A549 (cell line): ENCODE data around the gene STIM1. TPM values are rescaled to one million over a fixed set of nuclear protein-coding genes. Genes with fewer than 3 reads are reported as not detected.
A peak's percentile ranks its signal among the peaks of the same experiment; 100 is the strongest.

Experiments
- ATAC-seq, 2 experiments: fragments of 200-7000 bp in 1 of 2; fragments of >200 bp in 1 of 2; cut with Nextera tagmentation in 1 of 2; cut with Tn5 transposase in 1 of 2; 3 replicates each; pipeline versions ENCODE4 v1.8.0 to v1.9.1; 2018 to 2020; ENCODE audit warnings: mild to moderate bottlenecking in 1 of 2, moderate library complexity in 1 of 2
- CTCF ChIA-PET: fragments of 300-600 bp; sonication (Branson Sonifier 250); formaldehyde crosslinking; extraction: SDS; loops from one replicate; lab custom pipeline; 2021; ENCODE audit warnings: antibody characterized with exemption, inconsistent platforms; lab: Yijun Ruan, JAX
- POLR2A ChIA-PET: fragments of 350-600 bp; formaldehyde crosslinking; extraction: SDS; loops from one replicate; lab custom pipeline; 2021; ENCODE audit warnings: antibody characterized with exemption, inconsistent platforms; lab: Yijun Ruan, JAX
- DNase-seq, 2 experiments: peaks; one replicate each; pipeline versions ENCODE4 v3.0.0 to v3.0.0-alpha.2; 2011 to 2016; ENCODE audit warnings: low read depth in 1 of 2, low spot score in 1 of 2
- FAIRE-seq: peaks from 2 replicates; lab custom pipeline; 2011; peaks lifted over from hg19 to GRCh38; lab: Jason Lieb, UNC
- H3K27ac ChIP-seq, 2 experiments: fragments of >200 bp; sonication (Bioruptor Twin); formaldehyde crosslinking; 3 replicates each; pipeline ENCODE4 v1.5.1; 2016 to 2017
- H3K4me1 ChIP-seq: fragments of >200 bp; sonication (Bioruptor Twin); formaldehyde crosslinking; 3 replicates; pipeline ENCODE4 v1.6.1; 2016
- H3K4me2 ChIP-seq: fragments of >200 bp; sonication (Bioruptor Twin); formaldehyde crosslinking; 3 replicates; pipeline ENCODE4 v1.6.1; 2016
- H3K4me3 ChIP-seq: fragments of >200 bp; sonication (Bioruptor Twin); formaldehyde crosslinking; 3 replicates; pipeline ENCODE4 v1.5.1; 2016
- H3K9me3 ChIP-seq: fragments of >200 bp; sonication (Bioruptor Twin); formaldehyde crosslinking; 3 replicates; pipeline ENCODE4 v1.6.1; 2016
- BCL3 ChIP-seq: fragments of >200 bp; sonication (Bioruptor Twin); formaldehyde crosslinking; IDR thresholded peaks from 3 replicates; pipeline ENCODE4 v1.6.1; 2016
- BHLHE40 ChIP-seq: IDR thresholded peaks from 2 replicates; pipeline ENCODE4 v1.6.1; 2012; ENCODE audit warnings: low read depth, low read length, inconsistent platforms
- CBX2 ChIP-seq: fragments of 200-600 bp; sonication (generic); IDR thresholded peaks from 2 replicates; pipeline ENCODE4 v1.6.1; 2016; ENCODE audit warnings: low read depth, mild to moderate bottlenecking, borderline replicate concordance
- CEBPB ChIP-seq, 2 experiments: fragments of >200 bp in 1 of 2; sonication (Bioruptor Twin) in 1 of 2; formaldehyde crosslinking in 1 of 2; IDR thresholded peaks; 2 replicates each; pipeline ENCODE4 v1.6.1; 2012 to 2016
- CHD2 ChIP-seq: fragments of 150-350 bp; IDR thresholded peaks from 2 replicates; pipeline ENCODE4 v1.6.1; 2014; ENCODE audit warnings: low read length; ENCODE audit not compliant: partially characterized antibody
- CTCF ChIP-seq: fragments of >200 bp; sonication (Bioruptor Twin); formaldehyde crosslinking; IDR thresholded peaks from 3 replicates; pipeline ENCODE4 v1.5.1; 2016
- EHMT2 ChIP-seq: fragments of 200-600 bp; sonication (generic); IDR thresholded peaks from 2 replicates; pipeline ENCODE4 v1.6.1; 2016; ENCODE audit warnings: antibody characterized with exemption, low read depth, mild to moderate bottlenecking, moderate library complexity
- ESRRA ChIP-seq: fragments of 150-350 bp; IDR thresholded peaks from 2 replicates; pipeline ENCODE4 v1.6.1; 2014; ENCODE audit warnings: mild to moderate bottlenecking, low read length, borderline replicate concordance
- FOSB ChIP-seq: fragments of 250-450 bp; sonication (Bioruptor Pico); IDR thresholded peaks from 2 replicates; pipeline ENCODE4 v1.5.0; 2020; ENCODE audit warnings: mild to moderate bottlenecking, moderate library complexity
- HDAC2 ChIP-seq: fragments of 200-600 bp; sonication (generic); IDR thresholded peaks from 2 replicates; pipeline ENCODE4 v1.6.1; 2016
- HES2 ChIP-seq: fragments of >200 bp; sonication (Bioruptor Twin); formaldehyde crosslinking; IDR thresholded peaks from 2 replicates; pipeline ENCODE4 v1.6.1; 2016
- HEYL ChIP-seq: fragments of 250-450 bp; sonication (Bioruptor Pico); IDR thresholded peaks from 2 replicates; pipeline ENCODE4 v1.8.0; 2021; ENCODE audit warnings: mild to moderate bottlenecking, moderate library complexity
- KDM1A ChIP-seq: fragments of 200-600 bp; sonication (generic); IDR thresholded peaks from 2 replicates; pipeline ENCODE4 v1.6.1; 2016; ENCODE audit warnings: low read depth, mild to moderate bottlenecking
- MAX ChIP-seq: IDR thresholded peaks from 2 replicates; pipeline ENCODE4 v1.6.1; 2012
- MAZ ChIP-seq: fragments of 150-350 bp; IDR thresholded peaks from 2 replicates; pipeline ENCODE4 v1.6.1; 2014; ENCODE audit warnings: antibody characterized with exemption, low read depth, low read length, borderline replicate concordance
- MYC ChIP-seq: IDR thresholded peaks from 2 replicates; pipeline ENCODE4 v1.6.1; 2012; ENCODE audit warnings: mild to moderate bottlenecking, inconsistent platforms, low read length, improper control_type of control experiment, borderline replicate concordance
- NFE2L2 ChIP-seq: fragments of 150-350 bp; conservative IDR thresholded peaks from 2 replicates; pipeline ENCODE4 v1.6.1; 2014; ENCODE audit warnings: low read length
- NPAS2 ChIP-seq: fragments of 250-450 bp; sonication (Bioruptor Pico); IDR thresholded peaks from 2 replicates; pipeline ENCODE4 v1.8.0; 2022; ENCODE audit warnings: mild to moderate bottlenecking, moderate library complexity, borderline replicate concordance
- PBX3 ChIP-seq: IDR thresholded peaks from 2 replicates; pipeline ENCODE4 v1.6.1; 2012
- POLR2AphosphoS2 ChIP-seq: conservative IDR thresholded peaks from 2 replicates; pipeline ENCODE4 v1.6.1; 2012; ENCODE audit warnings: low read length, improper control_type of control experiment, inconsistent platforms
- RAD21 ChIP-seq, 2 experiments: fragments of >200 bp in 1 of 2; sonication (Bioruptor Twin) in 1 of 2; formaldehyde crosslinking in 1 of 2; IDR thresholded peaks in 1 of 2; conservative IDR thresholded peaks in 1 of 2; 2 replicates in 1 of 2; 3 replicates in 1 of 2; pipeline ENCODE4 v1.6.1; 2012 to 2018; ENCODE audit warnings: inconsistent platforms in 1 of 2
- RNF2 ChIP-seq: fragments of 200-600 bp; sonication (generic); IDR thresholded peaks from 2 replicates; pipeline ENCODE4 v1.6.1; 2016; ENCODE audit warnings: low read depth, mild to moderate bottlenecking, antibody characterized with exemption, moderate library complexity, borderline replicate concordance
- SMC3 ChIP-seq: fragments of >200 bp; sonication (Bioruptor Twin); formaldehyde crosslinking; IDR thresholded peaks from 3 replicates; pipeline ENCODE4 v1.6.1; 2018; ENCODE audit warnings: inconsistent platforms
- SREBF2 ChIP-seq: fragments of 450-650 bp; IDR thresholded peaks from 2 replicates; pipeline ENCODE4 v1.6.1; 2014; ENCODE audit warnings: mild to moderate bottlenecking, moderate library complexity
- TP53 ChIP-seq: fragments of 250-450 bp; sonication (Bioruptor Pico); IDR thresholded peaks from 2 replicates; pipeline ENCODE4 v1.5.0; 2021; ENCODE audit warnings: mild to moderate bottlenecking, moderate library complexity
- WGBS: methylation state at CpG from one replicate; pipeline ENCODE4 v1.1.6; 2017; ENCODE audit errors: missing lambda C conversion rate; 5-methylcytosine and 5-hydroxymethylcytosine counted together
- polyA plus RNA-seq, 4 experiments: library from polyadenylated mRNA; depleted of rRNA in 3 of 4; stranded (reverse); fragments of >200 nt; fragmentation: RNase III in 1 of 4; extraction: RNeasy Plus Mini Kit Qiagen cat#74134 plus additional on column Dnase treatment in 1 of 4; gene quantifications; 2 replicates in 3 of 4; 3 replicates in 1 of 4; pipeline ENCODE4 v1.2.3, GENCODE V29; 2011 to 2017

STIM1 gene
- polyA plus RNA-seq, 2 of the 4 experiments (the other 2 are of a cell fraction) = 35.2 to 38.7 TPM

- no peak for TF ChIP-seq SMC3
Measured at GRCh38 chr11:4071914-4072313, 216.4 kb downstream of the STIM1 start (continued).

GRCh38 chr11:4072668-4073285 is 217.3 kb downstream of the STIM1 start:
- ATAC-seq (peak; percentile 90 to 97), FAIRE-seq (peak; percentile 92), DNase-seq (peak; percentile 67 to 80)
- H3K4me1 ChIP-seq = no peaks in the 10 kb centered on the region
- no peak overlapping the region for H3K4me3 ChIP-seq
- WGBS = 13% methylated on average over 4 of the region's 4 CpGs
- POLR2A ChIA-PET = interaction anchor here (0.6 to 3.6 kb wide), 5 partner anchors 168 to 275 kb away, joined by 3 to 24 read pairs (median 3); partner anchors contain the start of genes NUP98, RHOG and STIM1
- H3K27ac ChIP-seq = no peak overlapping the region
- no peak overlapping the region for H3K4me2 ChIP-seq
- no peaks in the 10 kb centered on the region for H3K9me3 ChIP-seq
- CTCF ChIA-PET = interaction anchor here (0.6 to 15.7 kb wide), 63 partner anchors 11 to 496 kb away, joined by 3 to 919 read pairs (median 5); partner anchors contain the start of genes PGAP2, RHOG, RRM1 and STIM1
- TF ChIP-seq CEBPB (IDR thresholded peaks at IDR 0.05) = no peak
- no peak for TF ChIP-seq CBX2
- TF ChIP-seq TP53 (CRISPR knock-in tag) = no peak
- no peak for TF ChIP-seq KDM1A
- TF ChIP-seq RAD21 (conservative IDR thresholded peaks at IDR 0.05 in 1 of 2, IDR thresholded peaks at IDR 0.05 in 1 of 2) = peak; percentile 96 to 98
- peak; percentile 93 for TF ChIP-seq CTCF
- TF ChIP-seq BHLHE40 = no peak
- no peak for TF ChIP-seq ESRRA
- TF ChIP-seq HES2 = no peak
- TF ChIP-seq MAX = no peak
- no peak for TF ChIP-seq EHMT2
- TF ChIP-seq RNF2 = no peak
- TF ChIP-seq SMC3 = peak; percentile 89
- no peak for TF ChIP-seq BCL3
- TF ChIP-seq HEYL = no peak
- TF ChIP-seq HDAC2 = no peak
- no peak for TF ChIP-seq POLR2AphosphoS2
- TF ChIP-seq CHD2 = no peak
- TF ChIP-seq NPAS2 (CRISPR knock-in tag) = no peak
- no peak for TF ChIP-seq MAZ
- no peak for TF ChIP-seq MYC

- POLR2A ChIA-PET = interaction anchor here (0.6 to 1.2 kb wide), 2 partner anchors 219 to 380 kb away, joined by 3 read pairs; partner anchors contain the start of gene STIM1
- no peak overlapping the region for H3K27ac ChIP-seq
- CTCF ChIA-PET = interaction anchor here (0.6 to 15.7 kb wide), 11 partner anchors 9 to 370 kb away, joined by 3 to 919 read pairs (median 4); partner anchors contain the start of genes PGAP2, RHOG and STIM1
- WGBS = 95% methylated on average over 7 of the region's 7 CpGs
- no peaks in the 10 kb centered on the region for H3K4me1 ChIP-seq
- DNase-seq (no peak), ATAC-seq (no peak), FAIRE-seq (no peak)
- H3K4me2 ChIP-seq = no peak overlapping the region
- TF ChIP-seq PBX3 = no peak
- no peak for TF ChIP-seq FOSB (CRISPR knock-in tag)
- no peak for TF ChIP-seq NFE2L2
- TF ChIP-seq SREBF2 = no peak
- H3K4me3 ChIP-seq = no peak overlapping the region
- H3K9me3 ChIP-seq = no peaks in the 10 kb centered on the region
Measured at GRCh38 chr11:4074266-4074665, 218.8 kb downstream of the STIM1 start.
